Neural progenitor cell (in vitro differentiated cells): ENCODE data around the gene BSN. TPM values are rescaled to one million over a fixed set of nuclear protein-coding genes. Genes with fewer than 3 reads are reported as not detected.

Experiments
- DNase-seq: peaks from one replicate; pipeline ENCODE4 v3.0.0-alpha.2; 2016; ENCODE audit warnings: low spot score
- H2AFZ ChIP-seq: fragments of 200-600 bp; sonication (generic); replicated peaks from 2 replicates; pipeline ENCODE4 v1.6.1; 2016; ENCODE audit warnings: antibody characterized with exemption
- H3F3A ChIP-seq: fragments of 200-600 bp; sonication (generic); 2 replicates; pipeline ENCODE4 v1.6.1; 2016; ENCODE audit warnings: antibody characterized with exemption, low read depth
- H3K27ac ChIP-seq: fragments of 200-600 bp; sonication (generic); 2 replicates; pipeline ENCODE4 v1.5.1; 2016; ENCODE audit warnings: mild to moderate bottlenecking
- H3K27me3 ChIP-seq: fragments of 200-600 bp; sonication (generic); 2 replicates; pipeline ENCODE4 v1.6.1; 2016; ENCODE audit warnings: mild to moderate bottlenecking, moderate library complexity
- H3K36me3 ChIP-seq: fragments of 200-600 bp; sonication (generic); 2 replicates; pipeline ENCODE4 v1.5.1; 2016
- H3K4me1 ChIP-seq: fragments of 200-600 bp; sonication (generic); 2 replicates; pipeline ENCODE4 v1.6.1; 2016; ENCODE audit warnings: mixed run types
- H3K4me2 ChIP-seq: fragments of 200-600 bp; sonication (generic); 2 replicates; pipeline ENCODE4 v1.6.1; 2016
- H3K4me3 ChIP-seq: fragments of 200-600 bp; sonication (generic); 2 replicates; pipeline ENCODE4 v1.5.1; 2016
- H3K79me2 ChIP-seq: fragments of 200-600 bp; sonication (generic); 2 replicates; pipeline ENCODE4 v1.6.1; 2016; ENCODE audit warnings: low read depth
- H3K9ac ChIP-seq: fragments of 200-600 bp; sonication (generic); 2 replicates; pipeline ENCODE4 v1.6.1; 2016
- H3K9me3 ChIP-seq: fragments of 200-600 bp; sonication (generic); 2 replicates; pipeline ENCODE4 v1.5.1; 2016; ENCODE audit warnings: low read depth
- H4K20me1 ChIP-seq: fragments of 200-600 bp; sonication (generic); 2 replicates; pipeline ENCODE4 v1.6.1; 2016; ENCODE audit warnings: low read depth
- H3K27ac Mint-ChIP-seq: 3 replicates; pipeline ENCODE4 v1.8.0; 2021; ENCODE audit warnings: mixed read lengths
- H3K27me3 Mint-ChIP-seq: 2 replicates; pipeline ENCODE4 v1.8.0; 2022; ENCODE audit warnings: low read depth, mild to moderate bottlenecking, inconsistent platforms, moderate library complexity, mixed read lengths; ENCODE audit not compliant: insufficient read depth
- H3K36me3 Mint-ChIP-seq: 3 replicates; pipeline ENCODE4 v1.8.0; 2021; ENCODE audit warnings: mixed read lengths
- H3K4me1 Mint-ChIP-seq: 3 replicates; pipeline ENCODE4 v1.8.0; 2021; ENCODE audit warnings: mixed read lengths
- H3K4me3 Mint-ChIP-seq: 3 replicates; pipeline ENCODE4 v1.8.0; 2021; ENCODE audit warnings: mild to moderate bottlenecking, moderate library complexity, mixed read lengths
- H3K9me3 Mint-ChIP-seq: 3 replicates; pipeline ENCODE4 v1.8.0; 2020; ENCODE audit warnings: mixed read lengths
- EZH2 ChIP-seq: fragments of 200-600 bp; sonication (generic); IDR thresholded peaks from 2 replicates; pipeline ENCODE4 v1.6.1; 2017; ENCODE audit warnings: antibody characterized with exemption, mild to moderate bottlenecking, moderate library complexity
- EZH2phosphoT487 ChIP-seq: fragments of 200-600 bp; sonication (generic); IDR thresholded peaks from 2 replicates; pipeline ENCODE4 v1.6.1; 2017; ENCODE audit warnings: antibody characterized with exemption
- total RNA-seq: library from RNA; depleted of rRNA; stranded (reverse); fragments of >200 nt; gene quantifications from 2 replicates; pipeline ENCODE4 v1.2.3, GENCODE V29; 2015; ENCODE audit warnings: low replicate concordance
- TF ChIP-seq, protein P1 (sequence below): fragments of 200-600 bp; sonication (generic); IDR thresholded peaks from 2 replicates; pipeline ENCODE4 v1.5.1; 2017; ENCODE audit warnings: antibody characterized with exemption, mild to moderate bottlenecking

The BSN gene
- total RNA-seq, 1 donor from 2014 or later = 0.17 TPM

DNA sequence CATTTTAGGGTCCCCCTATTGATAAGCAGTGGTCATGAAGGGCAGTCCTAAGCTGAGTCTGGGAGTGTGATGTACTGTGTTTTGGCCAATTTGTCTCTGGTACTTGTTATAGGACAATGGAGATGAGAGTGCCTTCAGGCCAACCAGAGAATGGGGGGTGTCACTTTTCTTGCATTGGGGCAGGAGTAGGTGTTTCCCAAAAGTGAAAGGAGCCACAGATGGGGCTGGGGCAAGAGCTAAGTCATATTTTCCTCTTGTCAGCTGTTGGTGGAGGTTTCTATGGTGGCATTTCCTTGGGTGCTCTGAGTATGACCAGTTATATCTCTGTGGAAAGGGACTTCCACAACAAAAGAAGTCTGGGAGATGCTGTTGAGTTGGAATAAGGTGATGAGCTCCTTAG, 24.7 kb upstream of the BSN start:
- Histone ChIP-seq H3K4me3 (no peak overlapping the region), H4K20me1 (peaks cover 8% of the 10 kb centered on the region), H2AFZ (no peak overlapping the region), H3K9me3 (no peaks in the 10 kb centered on the region), H3K27ac (no peak overlapping the region), H3K4me1 (peaks cover 5% of the 10 kb centered on the region), H3K4me2 (no peak overlapping the region), H3K79me2 (peaks cover 36% of the 10 kb centered on the region), H3F3A (no peaks in the 10 kb centered on the region), H3K36me3 (no peaks in the 10 kb centered on the region), H3K27me3 (no peaks in the 10 kb centered on the region), H3K9ac (no peak overlapping the region)
- H3K9me3 Mint-ChIP-seq = no peaks in the 10 kb centered on the region
- no peak overlapping the region for H3K4me3 Mint-ChIP-seq
- peaks cover 14% of the 10 kb centered on the region for H3K4me1 Mint-ChIP-seq
- no peak overlapping the region for H3K27ac Mint-ChIP-seq
- TF ChIP-seq EZH2 (no peak), EZH2phosphoT487 (no peak)
- TF ChIP-seq, protein P1, sequence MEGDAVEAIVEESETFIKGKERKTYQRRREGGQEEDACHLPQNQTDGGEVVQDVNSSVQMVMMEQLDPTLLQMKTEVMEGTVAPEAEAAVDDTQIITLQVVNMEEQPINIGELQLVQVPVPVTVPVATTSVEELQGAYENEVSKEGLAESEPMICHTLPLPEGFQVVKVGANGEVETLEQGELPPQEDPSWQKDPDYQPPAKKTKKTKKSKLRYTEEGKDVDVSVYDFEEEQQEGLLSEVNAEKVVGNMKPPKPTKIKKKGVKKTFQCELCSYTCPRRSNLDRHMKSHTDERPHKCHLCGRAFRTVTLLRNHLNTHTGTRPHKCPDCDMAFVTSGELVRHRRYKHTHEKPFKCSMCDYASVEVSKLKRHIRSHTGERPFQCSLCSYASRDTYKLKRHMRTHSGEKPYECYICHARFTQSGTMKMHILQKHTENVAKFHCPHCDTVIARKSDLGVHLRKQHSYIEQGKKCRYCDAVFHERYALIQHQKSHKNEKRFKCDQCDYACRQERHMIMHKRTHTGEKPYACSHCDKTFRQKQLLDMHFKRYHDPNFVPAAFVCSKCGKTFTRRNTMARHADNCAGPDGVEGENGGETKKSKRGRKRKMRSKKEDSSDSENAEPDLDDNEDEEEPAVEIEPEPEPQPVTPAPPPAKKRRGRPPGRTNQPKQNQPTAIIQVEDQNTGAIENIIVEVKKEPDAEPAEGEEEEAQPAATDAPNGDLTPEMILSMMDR = no peak
- peaks cover 33% of the 10 kb centered on the region for H3K36me3 Mint-ChIP-seq
- DNase-seq = no peak
- H3K27me3 Mint-ChIP-seq = no peaks in the 10 kb centered on the region

DNA sequence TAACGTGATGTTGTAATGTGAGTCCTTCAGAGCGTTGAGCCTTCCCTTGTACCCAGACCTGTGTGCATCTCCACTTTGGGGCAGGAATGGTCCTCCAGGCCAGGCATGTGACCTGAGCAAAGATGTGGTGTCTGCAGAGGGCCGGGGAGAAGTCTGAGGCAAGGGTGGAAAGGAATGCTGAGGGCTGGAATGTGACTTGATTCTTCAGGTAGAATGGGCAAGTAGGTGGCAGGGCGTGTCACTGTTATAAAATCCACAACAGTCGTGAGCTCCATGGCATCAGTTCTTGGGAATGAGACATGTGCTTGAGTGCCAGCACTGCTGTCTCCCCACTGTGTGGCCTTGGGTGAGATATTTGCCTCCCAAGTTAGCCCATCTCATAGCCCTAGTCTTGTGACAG, 24.0 kb upstream of the BSN start:
- H3K27me3 ChIP-seq = no peaks in the 10 kb centered on the region
- peaks cover 19% of the 10 kb centered on the region for H3K4me1 Mint-ChIP-seq
- peaks cover 11% of the 10 kb centered on the region for H3K4me1 ChIP-seq
- H2AFZ ChIP-seq = no peak overlapping the region
- H3K36me3 ChIP-seq = no peaks in the 10 kb centered on the region
- peaks cover 30% of the 10 kb centered on the region for H3K36me3 Mint-ChIP-seq
- no peaks in the 10 kb centered on the region for H3K27me3 Mint-ChIP-seq
- H3K4me2 ChIP-seq = no peak overlapping the region
- no peaks in the 10 kb centered on the region for H3K9me3 ChIP-seq
- H3F3A ChIP-seq = peaks cover 3% of the 10 kb centered on the region
- DNase-seq = no peak
- no peak overlapping the region for H3K9ac ChIP-seq
- peaks cover 33% of the 10 kb centered on the region for H3K79me2 ChIP-seq
- H3K27ac Mint-ChIP-seq = no peak overlapping the region
- no peak overlapping the region for H3K4me3 Mint-ChIP-seq
- no peak overlapping the region for H3K27ac ChIP-seq
- no peak for TF ChIP-seq EZH2phosphoT487
- TF ChIP-seq EZH2 = no peak
- TF ChIP-seq, protein P1 = no peak
- no peak overlapping the region for H3K4me3 ChIP-seq
- H3K9me3 Mint-ChIP-seq = no peaks in the 10 kb centered on the region
- peaks cover 14% of the 10 kb centered on the region for H4K20me1 ChIP-seq

DNA sequence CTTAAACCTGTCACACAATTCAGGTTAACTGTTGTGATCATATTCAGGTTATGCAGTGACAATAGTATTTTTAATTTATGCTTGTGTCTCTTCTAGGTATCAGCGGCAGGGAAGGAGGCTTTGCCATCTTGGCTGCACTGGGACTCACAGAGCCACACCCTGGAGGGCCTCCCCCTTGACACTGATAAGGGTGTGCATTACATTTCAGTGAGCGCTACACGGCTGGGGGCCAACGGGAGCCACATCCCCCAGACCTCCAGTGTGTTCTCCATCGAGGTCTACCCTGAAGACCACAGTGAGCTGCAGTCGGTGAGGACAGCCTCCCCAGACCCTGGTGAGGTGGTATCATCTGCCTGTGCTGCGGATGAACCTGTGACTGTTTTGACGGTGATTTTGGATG, 23.6 kb upstream of the BSN start:
- no peak overlapping the region for H3K4me3 ChIP-seq
- H3K4me2 ChIP-seq = no peak overlapping the region
- no peak overlapping the region for H2AFZ ChIP-seq
- peaks cover 16% of the 10 kb centered on the region for H3K4me1 ChIP-seq
- Mint-ChIP-seq H3K27me3 (no peaks in the 10 kb centered on the region), H3K27ac (no peak overlapping the region), H3K36me3 (peaks cover 29% of the 10 kb centered on the region), H3K9me3 (no peaks in the 10 kb centered on the region), H3K4me3 (no peak overlapping the region), H3K4me1 (peaks cover 24% of the 10 kb centered on the region)
- peaks cover 8% of the 10 kb centered on the region for H3F3A ChIP-seq
- DNase-seq = no peak
- no peak for TF ChIP-seq EZH2
- TF ChIP-seq, protein P1 = no peak
- TF ChIP-seq EZH2phosphoT487 = no peak
- H3K27ac ChIP-seq = no peak overlapping the region
- no peak overlapping the region for H3K9ac ChIP-seq
- H3K9me3 ChIP-seq = no peaks in the 10 kb centered on the region
- no peaks in the 10 kb centered on the region for H3K36me3 ChIP-seq
- no peaks in the 10 kb centered on the region for H3K27me3 ChIP-seq
- H4K20me1 ChIP-seq = peaks cover 19% of the 10 kb centered on the region
- H3K79me2 ChIP-seq = peaks cover 32% of the 10 kb centered on the region

DNA sequence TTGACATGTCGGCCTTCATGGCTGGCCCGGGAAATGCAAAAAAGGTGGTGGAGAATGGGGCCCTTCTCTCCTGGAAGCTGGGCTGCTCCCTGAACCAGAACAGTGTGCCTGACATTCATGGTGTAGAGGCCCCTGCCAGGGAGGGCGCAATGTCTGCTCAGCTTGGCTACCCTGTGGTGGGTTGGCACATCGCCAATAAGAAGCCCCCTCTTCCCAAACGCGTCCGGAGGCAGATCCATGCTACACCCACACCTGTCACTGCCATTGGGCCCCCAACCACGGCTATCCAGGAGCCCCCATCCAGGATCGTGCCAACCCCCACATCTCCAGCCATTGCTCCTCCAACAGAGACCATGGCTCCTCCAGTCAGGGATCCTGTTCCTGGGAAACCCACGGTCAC, 23.1 kb upstream of the BSN start:
- DNase-seq = no peak
- Histone ChIP-seq H3K4me1 (peaks cover 19% of the 10 kb centered on the region), H3K27ac (no peak overlapping the region), H3K27me3 (no peaks in the 10 kb centered on the region), H3K9me3 (no peaks in the 10 kb centered on the region), H3F3A (peaks cover 10% of the 10 kb centered on the region), H3K4me2 (no peak overlapping the region), H2AFZ (no peak overlapping the region), H3K36me3 (no peaks in the 10 kb centered on the region), H3K4me3 (no peak overlapping the region), H4K20me1 (peaks cover 22% of the 10 kb centered on the region), H3K79me2 (peaks cover 28% of the 10 kb centered on the region), H3K9ac (no peak overlapping the region)
- Mint-ChIP-seq H3K36me3 (peaks cover 26% of the 10 kb centered on the region), H3K27me3 (peaks cover 3% of the 10 kb centered on the region), H3K27ac (no peak overlapping the region), H3K9me3 (no peaks in the 10 kb centered on the region), H3K4me1 (peaks cover 29% of the 10 kb centered on the region), H3K4me3 (no peak overlapping the region)
- TF ChIP-seq EZH2 (no peak), EZH2phosphoT487 (no peak)
- TF ChIP-seq, protein P1 = no peak
